Activated CD8-positive, alpha-beta memory T cell treated with anti-CD3 and anti-CD28 coated beads, Interleukin-2, amount 50 U/mL, for 1 hour (primary cell): ENCODE data around the gene PCSK4.

Experiments used
- DNase-seq: peaks from one replicate; pipeline ENCODE4 v3.0.0-alpha.2; 2020; ENCODE audit errors: extremely low read depth

The PCSK4 gene

DNA sequence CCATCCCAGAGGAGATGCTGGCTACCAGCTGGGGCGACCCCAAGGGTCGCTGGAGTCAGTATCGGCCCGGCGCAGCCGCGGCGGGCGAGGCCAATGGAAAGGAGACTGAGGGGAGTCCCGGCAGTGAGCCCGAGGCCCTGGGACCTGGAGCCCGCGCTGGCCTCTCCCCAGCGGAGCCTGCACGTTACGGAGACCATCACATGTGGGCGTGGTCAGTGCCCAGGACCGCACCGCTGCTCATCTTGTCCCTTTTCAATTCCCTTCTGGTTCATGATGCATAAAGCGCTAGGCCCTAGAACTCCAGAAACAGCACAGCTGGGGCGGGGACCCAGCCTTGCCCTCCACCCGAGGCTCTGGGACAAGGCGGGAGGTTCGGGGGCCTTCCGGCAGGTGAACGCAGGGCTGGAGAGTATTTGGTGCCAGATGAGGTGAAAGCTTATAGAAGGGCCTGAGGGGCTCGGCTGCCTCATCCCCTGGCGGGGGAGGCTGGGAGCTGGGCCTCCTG is 19.1 kb downstream of the PCSK4 start:
- DNase-seq = no peak

DNA sequence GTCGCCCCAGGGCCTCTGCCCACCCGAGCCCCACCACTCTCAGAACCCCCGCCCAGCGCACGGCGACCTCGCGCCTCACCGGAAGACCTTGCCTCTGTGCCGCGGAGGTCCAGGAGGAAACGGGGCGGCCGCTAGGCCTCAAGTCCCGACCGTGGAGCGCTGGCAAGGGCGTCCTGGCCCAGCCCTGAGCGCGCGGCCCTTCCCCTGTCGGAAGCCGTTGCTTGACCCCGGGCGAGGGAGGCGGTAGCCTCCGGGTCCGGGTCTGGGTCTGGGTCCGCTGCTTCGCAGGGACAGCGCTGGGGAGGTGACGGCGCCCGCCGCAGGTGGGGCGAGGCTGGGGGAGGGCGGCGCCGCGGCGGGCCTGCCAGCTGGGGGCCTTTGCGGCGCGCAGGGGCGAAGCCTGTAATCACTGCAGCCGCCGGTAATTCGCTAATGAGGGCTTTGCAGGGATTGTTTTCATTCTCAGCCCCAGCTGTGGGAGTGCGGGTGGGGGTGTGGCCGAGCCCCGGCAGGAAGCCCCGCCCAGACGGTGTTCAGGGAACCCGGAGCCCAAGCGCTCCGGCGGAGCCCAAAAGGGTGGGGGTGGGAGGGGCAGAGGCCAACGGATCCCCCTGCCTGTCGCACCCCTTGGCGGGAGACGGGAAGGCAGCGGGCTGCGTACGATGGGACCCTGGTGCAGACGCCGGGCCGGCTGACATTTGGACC is 19.7 kb downstream of the PCSK4 start:
- DNase-seq = peak; percentile 12

DNA sequence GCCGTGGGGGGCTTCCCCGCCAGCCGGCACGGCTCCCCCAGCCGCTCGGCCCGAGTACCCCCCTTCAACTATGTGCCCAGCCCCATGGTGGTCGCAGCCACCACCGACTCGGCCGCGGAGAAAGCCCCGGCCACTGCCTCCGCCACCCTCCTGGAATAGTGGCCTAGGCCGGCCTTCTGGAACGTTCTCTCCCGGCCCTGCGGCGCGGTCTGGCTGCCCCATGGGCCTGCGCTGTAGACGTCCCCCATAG is 20.2 kb downstream of the PCSK4 start:
- DNase-seq = no peak

DNA sequence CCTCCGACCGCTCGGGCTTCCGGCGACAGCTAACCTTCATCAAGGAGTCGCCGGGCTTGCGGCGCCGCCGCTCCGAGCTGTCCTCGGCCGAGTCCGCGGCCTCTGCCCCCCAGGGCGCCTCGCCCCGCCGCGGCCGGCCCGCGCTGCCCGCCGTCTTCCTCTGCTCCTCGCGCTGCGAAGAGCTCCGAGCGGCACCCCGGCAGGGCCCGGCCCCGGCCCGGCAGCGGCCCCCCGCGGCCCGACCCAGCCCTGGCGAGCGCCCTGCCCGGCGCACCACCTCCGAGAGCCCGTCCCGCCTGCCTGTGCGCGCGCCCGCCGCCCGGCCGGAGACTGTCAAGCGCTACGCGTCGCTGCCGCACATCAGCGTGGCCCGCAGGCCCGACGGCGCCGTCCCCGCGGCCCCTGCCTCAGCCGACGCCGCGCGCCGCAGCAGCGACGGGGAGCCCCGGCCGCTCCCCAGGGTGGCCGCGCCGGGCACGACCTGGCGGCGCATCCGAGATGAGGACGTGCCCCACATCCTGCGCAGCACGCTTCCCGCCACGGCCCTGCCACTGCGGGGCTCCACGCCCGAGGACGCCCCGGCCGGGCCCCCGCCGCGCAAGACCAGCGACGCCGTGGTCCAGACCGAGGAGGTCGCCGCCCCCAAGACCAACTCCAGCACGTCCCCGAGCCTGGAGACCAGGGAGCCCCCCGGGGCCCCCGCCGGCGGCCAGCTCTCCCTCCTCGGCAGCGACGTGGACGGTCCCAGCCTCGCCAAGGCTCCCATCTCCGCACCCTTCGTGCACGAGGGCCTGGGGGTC is 20.7 kb downstream of the PCSK4 start:
- no peak for DNase-seq

DNA sequence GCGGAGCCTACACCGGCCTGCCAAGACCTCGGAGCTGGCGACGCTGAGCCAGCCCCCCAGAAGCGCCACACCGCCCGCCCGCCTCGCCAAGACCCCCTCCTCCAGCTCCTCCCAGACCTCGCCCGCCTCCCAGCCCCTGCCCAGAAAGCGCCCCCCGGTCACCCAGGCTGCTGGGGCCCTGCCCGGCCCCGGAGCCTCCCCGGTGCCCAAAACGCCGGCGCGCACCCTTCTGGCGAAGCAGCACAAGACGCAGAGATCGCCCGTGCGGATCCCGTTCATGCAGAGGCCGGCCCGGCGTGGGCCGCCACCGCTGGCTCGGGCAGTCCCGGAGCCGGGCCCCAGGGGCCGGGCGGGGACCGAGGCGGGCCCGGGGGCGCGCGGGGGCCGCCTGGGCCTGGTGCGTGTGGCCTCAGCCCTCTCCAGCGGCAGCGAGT is 21.3 kb downstream of the PCSK4 start:
- no peak for DNase-seq

DNA sequence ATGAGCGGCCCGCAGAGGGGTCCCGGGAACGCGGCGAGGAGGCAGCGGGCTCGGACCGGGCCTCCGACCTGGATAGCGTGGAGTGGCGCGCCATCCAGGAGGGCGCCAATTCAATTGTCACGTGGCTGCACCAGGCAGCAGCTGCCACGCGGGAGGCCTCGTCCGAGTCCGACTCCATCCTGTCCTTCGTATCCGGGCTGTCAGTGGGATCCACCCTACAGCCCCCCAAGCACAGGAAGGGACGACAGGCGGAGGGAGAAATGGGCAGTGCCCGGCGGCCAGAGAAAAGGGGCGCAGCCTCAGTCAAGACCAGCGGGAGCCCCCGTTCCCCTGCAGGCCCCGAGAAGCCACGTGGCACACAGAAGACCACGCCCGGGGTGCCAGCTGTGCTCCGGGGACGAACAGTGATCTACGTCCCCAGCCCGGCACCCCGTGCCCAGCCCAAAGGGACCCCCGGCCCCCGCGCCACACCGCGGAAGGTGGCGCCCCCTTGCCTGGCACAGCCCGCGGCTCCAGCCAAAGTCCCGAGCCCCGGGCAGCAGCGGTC is 21.8 kb downstream of the PCSK4 start:
- no peak for DNase-seq

DNA sequence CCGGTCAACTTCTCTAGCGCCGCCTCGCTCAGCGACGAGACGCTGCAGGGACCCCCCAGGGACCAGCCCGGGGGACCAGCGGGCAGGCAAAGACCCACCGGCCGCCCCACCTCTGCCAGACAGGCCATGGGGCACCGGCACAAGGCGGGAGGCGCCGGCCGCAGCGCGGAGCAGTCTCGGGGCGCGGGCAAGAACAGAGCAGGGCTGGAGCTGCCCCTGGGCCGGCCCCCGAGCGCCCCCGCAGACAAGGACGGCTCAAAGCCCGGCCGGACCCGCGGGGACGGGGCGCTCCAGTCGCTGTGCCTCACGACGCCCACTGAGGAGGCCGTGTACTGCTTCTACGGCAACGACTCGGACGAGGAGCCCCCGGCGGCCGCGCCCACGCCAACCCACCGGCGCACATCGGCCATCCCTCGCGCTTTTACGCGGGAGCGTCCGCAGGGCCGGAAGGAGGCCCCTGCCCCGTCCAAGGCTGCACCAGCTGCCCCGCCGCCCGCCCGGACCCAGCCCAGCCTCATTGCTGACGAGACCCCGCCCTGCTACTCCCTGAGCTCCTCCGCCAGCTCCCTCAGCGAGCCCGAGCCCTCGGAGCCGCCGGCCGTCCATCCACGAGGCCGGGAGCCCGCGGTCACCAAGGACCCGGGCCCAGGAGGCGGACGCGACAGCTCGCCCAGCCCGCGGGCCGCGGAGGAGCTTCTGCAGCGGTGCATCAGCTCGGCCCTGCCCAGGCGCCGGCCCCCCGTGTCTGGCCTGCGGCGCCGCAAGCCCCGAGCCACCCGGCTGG is 22.5 kb downstream of the PCSK4 start:
- no peak for DNase-seq

DNA sequence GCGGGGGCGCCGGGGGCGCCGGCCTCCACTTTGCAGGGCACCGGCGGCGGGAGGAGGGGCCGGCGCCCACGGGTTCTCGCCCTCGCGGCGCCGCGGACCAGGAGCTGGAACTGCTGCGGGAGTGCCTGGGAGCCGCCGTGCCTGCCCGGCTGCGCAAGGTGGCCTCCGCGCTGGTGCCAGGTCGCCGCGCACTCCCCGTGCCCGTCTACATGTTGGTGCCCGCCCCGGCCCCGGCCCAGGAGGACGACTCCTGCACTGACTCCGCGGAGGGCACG is 23.0 kb downstream of the PCSK4 start:
- no peak for DNase-seq

DNA sequence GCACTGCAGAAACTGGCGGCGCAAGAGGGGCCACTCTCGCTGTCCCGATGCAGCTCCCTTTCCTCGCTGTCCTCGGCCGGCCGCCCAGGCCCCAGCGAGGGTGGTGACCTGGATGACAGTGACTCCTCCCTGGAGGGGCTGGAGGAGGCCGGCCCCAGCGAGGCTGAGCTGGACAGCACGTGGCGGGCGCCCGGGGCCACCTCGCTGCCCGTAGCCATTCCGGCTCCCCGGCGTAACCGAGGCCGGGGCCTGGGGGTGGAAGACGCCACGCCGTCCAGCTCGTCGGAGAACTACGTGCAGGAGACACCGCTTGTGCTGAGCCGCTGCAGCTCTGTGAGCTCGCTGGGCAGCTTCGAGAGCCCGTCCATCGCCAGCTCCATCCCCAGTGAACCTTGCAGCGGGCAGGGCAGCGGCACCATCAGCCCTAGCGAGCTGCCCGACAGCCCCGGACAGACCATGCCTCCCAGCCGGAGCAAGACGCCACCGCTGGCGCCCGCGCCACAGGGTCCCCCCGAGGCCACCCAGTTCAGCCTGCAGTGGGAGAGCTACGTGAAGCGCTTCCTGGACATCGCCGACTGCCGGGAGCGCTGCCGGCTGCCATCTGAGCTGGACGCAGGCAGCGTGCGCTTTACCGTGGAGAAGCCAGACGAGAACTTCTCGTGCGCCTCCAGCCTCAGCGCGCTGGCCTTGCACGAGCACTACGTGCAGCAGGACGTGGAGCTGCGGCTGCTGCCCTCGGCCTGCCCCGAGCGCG is 23.5 kb downstream of the PCSK4 start:
- DNase-seq = no peak

DNA sequence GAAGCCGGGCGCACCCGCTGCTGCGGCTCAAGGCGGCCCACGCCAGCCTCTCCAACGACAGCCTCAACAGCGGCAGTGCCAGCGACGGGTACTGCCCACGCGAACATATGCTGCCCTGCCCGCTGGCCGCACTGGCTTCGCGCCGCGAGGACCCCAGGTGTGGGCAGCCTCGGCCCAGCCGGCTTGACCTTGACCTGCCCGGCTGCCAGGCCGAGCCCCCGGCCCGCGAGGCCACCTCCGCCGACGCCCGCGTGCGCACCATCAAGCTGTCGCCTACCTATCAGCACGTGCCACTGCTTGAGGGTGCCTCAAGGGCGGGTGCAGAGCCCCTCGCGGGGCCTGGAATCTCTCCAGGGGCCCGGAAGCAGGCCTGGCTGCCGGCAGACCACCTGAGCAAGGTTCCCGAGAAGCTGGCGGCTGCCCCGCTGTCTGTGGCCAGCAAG is 24.1 kb downstream of the PCSK4 start:
- no peak for DNase-seq

DNA sequence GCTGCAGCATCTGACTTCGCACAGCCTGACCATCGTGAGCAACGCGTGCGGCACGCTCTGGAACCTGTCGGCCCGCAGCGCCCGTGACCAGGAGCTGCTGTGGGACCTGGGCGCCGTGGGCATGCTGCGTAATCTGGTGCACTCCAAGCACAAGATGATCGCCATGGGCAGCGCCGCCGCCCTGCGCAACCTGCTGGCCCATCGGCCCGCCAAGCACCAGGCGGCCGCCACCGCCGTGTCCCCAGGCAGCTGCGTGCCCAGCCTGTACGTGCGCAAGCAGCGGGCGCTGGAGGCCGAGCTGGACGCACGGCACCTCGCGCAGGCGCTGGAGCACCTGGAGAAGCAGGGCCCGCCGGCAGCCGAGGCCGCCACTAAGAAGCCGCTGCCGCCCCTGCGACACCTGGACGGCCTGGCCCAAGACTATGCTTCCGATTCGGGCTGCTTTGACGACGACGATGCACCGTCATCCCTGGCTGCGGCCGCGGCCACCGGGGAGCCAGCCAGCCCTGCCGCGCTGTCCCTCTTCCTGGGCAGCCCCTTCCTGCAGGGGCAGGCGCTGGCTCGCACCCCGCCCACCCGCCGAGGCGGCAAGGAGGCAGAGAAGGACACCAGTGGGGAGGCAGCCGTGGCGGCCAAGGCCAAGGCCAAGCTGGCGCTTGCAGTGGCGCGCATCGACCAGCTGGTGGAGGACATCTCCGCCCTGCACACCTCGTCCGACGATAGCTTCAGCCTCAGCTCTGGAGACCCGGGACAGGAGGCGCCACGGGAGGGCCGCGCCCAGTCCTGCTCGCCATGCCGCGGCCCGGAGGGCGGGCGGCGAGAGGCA is 24.7 kb downstream of the PCSK4 start:
- no peak for DNase-seq

DNA sequence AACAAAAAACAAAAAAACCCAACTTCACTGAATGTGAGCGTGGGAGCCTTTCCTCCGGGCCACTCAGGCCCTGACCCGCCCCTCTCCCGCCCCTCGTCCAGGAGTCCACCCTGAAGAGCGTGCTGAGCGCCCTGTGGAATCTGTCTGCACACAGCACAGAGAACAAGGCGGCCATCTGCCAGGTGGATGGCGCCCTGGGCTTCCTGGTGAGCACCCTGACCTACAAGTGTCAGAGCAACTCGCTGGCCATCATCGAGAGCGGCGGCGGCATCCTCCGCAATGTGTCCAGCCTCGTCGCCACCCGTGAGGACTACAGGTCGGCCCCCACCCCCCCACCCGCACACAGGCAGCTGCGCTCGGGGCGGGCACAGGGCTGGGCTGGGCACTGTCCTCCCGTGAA is 28.3 kb downstream of the PCSK4 start:
- DNase-seq = no peak

DNA sequence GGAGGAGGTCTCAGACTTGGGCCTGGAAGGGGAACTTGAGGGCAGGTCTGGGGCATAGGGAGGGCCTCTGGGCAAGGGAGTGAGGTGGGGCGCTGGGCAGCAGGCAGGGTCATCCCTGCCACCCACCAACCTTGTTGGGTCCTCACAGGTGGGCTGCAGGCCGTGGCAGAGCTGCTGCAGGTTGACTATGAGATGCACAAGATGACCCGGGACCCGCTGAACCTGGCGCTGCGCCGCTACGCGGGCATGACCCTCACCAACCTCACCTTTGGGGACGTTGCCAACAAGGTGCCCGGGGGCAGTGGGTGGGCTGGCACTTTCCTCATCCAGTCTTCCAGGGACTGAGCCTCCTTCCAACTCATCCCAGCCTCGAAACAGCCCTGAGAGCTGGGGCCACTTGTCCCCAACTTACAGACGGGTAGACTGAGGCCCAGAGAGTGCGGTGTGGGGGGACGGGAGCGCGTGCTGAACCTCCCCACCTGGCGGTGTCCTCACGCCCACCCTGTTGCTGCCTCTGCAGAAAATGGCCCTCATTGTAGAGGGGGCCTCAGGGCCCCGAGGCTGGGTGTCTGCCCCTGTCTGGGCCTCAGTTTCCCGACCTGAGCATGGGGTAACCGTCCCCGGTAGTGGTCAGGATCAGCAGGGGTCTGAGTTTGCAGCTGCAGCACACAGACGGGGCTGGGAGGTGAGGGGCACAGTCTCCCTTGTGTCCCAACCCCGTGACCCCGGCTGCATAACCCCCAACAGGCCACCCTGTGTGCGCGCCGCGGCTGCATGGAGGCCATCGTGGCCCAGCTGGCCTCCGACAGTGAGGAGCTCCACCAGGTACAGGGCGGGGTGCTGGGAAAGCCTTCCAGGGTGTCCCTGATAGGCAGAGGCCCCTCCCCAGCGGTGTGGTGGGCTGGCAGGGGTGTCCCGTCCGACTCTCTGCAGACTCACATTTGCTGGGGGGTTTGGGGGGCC is 29.8 kb downstream of the PCSK4 start:
- no peak for DNase-seq

DNA sequence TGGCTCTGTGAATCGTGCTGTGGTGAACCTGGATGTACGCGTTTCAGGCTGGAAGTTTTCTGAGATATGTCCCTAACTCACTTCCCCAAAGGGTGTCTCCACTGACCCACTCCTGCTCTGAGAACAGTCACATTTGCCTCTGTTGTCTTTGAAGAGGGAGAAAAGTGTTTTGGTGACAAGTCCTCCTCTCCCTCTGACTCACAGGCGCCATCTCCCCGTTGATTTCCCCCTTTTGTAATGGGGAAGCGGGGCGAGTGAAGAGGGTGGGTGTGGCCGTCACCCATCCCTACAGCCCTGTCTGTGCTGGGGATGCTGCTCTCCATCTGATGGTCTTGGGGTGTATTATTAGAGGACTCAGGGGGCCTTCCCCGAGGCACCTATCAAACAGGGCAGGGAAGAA is 30.7 kb downstream of the PCSK4 start:
- DNase-seq = no peak

DNA sequence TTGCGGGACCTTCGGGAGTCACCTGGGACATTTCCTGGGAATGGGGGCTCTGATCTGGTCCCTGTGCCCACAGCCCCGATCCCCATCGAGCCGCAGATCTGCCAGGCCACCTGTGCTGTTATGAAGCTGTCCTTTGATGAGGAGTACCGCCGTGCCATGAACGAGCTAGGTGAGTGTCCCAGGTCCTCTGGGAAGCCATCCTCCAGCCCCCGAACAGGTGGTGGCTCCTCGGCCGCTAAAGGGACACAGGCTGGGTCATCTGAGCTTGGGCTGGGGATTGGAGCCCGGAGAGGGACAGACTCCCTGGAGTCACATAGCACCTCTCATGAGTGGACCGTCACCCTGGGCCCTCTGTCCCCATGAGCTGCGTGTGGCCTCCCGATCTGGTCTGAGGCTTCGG is 32.3 kb downstream of the PCSK4 start:
- no peak for DNase-seq

DNA sequence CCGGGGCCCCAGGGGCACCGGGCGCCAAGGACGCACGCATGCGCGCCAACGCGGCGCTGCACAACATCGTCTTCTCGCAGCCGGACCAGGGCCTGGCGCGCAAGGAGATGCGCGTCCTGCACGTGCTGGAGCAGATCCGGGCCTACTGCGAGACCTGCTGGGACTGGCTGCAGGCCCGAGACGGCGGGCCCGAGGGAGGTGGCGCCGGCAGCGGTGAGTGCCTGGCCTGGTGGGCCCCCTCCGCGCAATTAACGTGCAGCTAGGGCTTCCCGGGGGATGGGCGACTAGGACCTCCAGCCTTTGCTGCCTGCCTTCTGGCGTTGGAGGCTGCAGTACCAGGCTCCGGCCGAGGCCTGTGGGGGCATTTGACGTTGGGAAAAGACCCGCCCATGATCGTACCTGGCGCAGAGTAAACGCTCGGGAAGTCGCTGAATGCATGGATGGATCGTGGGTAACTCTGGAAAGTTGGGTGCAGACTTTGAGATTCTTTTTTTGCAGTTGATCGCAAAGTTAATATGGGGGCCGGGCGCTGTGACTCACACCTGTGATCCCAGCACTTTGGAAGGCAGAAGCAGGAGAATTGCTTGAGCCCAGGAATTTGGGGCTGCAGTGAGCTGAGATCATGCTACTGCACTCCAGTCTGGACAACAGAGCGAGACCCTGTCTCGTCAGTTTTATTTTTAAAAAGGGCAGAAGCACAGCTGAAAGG is 33.0 kb downstream of the PCSK4 start:
- DNase-seq = no peak

DNA sequence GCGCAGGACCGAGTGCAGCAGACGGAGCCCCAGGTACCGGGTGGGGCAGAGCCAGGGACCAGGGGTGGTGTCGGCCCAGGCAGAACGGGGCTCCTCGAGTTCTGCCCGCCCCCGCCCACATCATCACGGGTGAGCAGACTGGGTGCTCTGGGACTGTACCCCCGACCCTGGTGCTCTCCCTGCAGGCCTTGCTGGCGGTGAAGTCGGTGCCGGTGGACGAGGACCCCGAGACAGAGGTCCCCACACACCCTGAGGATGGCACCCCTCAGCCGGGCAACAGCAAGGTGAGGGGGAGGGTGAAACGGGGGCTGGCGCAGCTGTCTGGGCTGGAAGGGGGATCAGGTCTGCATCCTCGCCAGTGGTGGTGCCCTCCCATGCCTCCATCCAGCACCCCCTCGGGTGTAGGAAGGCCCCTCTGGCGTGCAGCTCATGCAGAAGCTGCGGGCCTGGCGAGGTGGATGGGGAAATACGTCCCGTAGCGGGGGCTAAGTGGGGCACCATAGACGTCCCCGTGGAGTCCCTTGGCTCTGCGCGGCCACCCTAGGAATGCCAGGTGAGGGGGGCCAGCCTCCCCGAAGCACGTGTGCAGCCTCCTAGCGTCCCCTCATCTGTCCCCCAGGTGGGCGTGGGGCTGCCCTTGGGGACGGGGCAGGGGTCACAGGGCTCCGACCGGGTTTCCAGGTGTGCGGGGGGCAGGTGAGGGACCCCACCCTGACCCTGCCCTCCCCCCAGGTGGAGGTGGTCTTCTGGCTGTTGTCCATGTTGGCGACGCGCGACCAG is 33.8 kb downstream of the PCSK4 start:
- DNase-seq = no peak

DNA sequence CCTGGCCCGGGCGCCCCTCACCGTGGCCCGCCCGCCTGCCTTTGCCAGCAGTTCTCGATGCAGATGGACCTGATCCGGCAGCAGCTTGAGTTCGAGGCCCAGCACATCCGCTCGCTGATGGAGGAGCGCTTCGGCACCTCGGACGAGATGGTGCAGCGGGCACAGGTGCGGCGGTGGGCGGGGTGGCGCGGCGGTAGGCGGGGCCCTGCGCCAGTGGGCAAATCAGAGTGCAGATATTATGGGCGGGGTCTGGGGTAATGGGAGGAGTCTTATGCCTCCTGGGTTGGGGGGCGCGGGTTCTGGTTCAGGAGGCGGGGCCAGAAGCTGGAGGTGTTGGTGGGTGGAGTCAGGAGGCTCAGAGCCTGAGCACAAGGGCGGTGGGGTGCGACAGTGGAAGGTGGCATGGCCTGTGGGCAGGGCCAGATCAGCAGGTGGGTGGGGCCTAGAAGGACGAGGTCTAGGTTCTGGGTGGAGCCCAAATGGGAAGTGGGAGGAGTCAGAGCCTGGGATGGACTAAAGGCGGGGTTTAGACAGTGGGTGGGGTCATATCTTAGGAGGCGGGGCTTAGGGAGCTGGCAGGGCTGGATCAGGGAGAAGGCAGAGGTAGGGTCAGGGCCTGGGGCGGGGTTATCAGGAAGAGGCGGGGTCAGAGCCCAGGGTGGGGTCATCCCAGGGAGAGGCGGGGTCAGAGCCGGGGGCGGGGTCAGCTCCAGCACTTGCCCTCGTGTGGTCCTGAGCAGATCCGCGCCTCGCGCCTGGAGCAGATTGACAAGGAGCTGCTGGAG is 34.6 kb downstream of the PCSK4 start:
- DNase-seq = no peak
